Upper lobe of left lung (tissue), 4 donors: Measurements from ENCODE around the gene ZC3H7B.

Source experiments
- CTCF ChIP-seq, 6 experiments: fragments of 450-650 bp in 4 of 6; fragments of 200-600 bp in 2 of 6; sonication (generic) in 2 of 6; IDR thresholded peaks; one replicate each; pipeline ENCODE4 v1.5.1; 2016 to 2019; ENCODE audit warnings: antibody characterized with exemption in 6 of 6
- EP300 ChIP-seq, 4 donors: sonication (generic); formaldehyde crosslinking; IDR thresholded peaks; one replicate each; pipeline ENCODE4 v1.5.1; 2017; ENCODE audit warnings: antibody characterized with exemption in 4 of 4, control low read depth in 2 of 4
- POLR2A ChIP-seq, 4 donors: fragments of 450-650 bp; IDR thresholded peaks; one replicate each; pipeline ENCODE4 v1.5.1; 2016 to 2017; ENCODE audit warnings: antibody characterized with exemption in 4 of 4, mild to moderate bottlenecking in 2 of 4
- POLR2AphosphoS5 ChIP-seq, 2 donors: sonication (generic); formaldehyde crosslinking; IDR thresholded peaks; one replicate each; pipeline ENCODE4 v1.5.1; 2017; ENCODE audit warnings: antibody characterized with exemption in 2 of 2

GRCh38 chr22:41264408-41264941 lies 36.9 kb upstream of the ZC3H7B start:
- TF ChIP-seq CTCF (IDR thresholded peaks at IDR 0.05) (no peak), POLR2A (IDR thresholded peaks at IDR 0.05) (no peak), POLR2AphosphoS5 (IDR thresholded peaks at IDR 0.05) (no peak), EP300 (IDR thresholded peaks at IDR 0.05) (no peak)
